GM23338 (cell line): ENCODE results near the gene ZNF512. TPM values are rescaled to one million over a fixed set of nuclear protein-coding genes. Genes with fewer than 3 reads are reported as not detected.

ENCODE experiments used
- ATAC-seq: fragments of 200-7000 bp; cut with Tn5 transposase; 3 replicates; pipeline ENCODE4 v1.9.1; 2020
- DNase-seq: peaks from one replicate; pipeline ENCODE4 v3.0.0-alpha.2; 2015; ENCODE audit warnings: low spot score
- H2AFZ ChIP-seq: fragments of 200-600 bp; sonication (generic); 2 replicates; pipeline ENCODE4 v1.8.0; 2016; ENCODE audit warnings: antibody characterized with exemption, mild to moderate bottlenecking, moderate library complexity
- H3F3A ChIP-seq: fragments of 200-600 bp; sonication (generic); replicated peaks from 2 replicates; pipeline ENCODE4 v1.8.0; 2017; ENCODE audit warnings: antibody characterized with exemption, mixed run types, low read depth
- H3K27ac ChIP-seq: fragments of 200-600 bp; sonication (generic); 2 replicates; pipeline ENCODE4 v1.6.1; 2016; ENCODE audit warnings: low read depth
- H3K27me3 ChIP-seq: fragments of 200-600 bp; sonication (generic); 2 replicates; pipeline ENCODE4 v1.8.0; 2016; ENCODE audit warnings: mild to moderate bottlenecking, mixed run types, moderate library complexity; ENCODE audit not compliant: insufficient read depth
- H3K36me3 ChIP-seq: fragments of 200-600 bp; sonication (generic); 2 replicates; pipeline ENCODE4 v1.8.0; 2016; ENCODE audit warnings: mild to moderate bottlenecking; ENCODE audit not compliant: insufficient read depth
- H3K4me1 ChIP-seq: fragments of 200-600 bp; sonication (generic); 2 replicates; pipeline ENCODE4 v1.8.0; 2016; ENCODE audit warnings: mild to moderate bottlenecking, moderate library complexity; ENCODE audit not compliant: insufficient read depth
- H3K4me2 ChIP-seq: fragments of 200-600 bp; sonication (generic); 2 replicates; pipeline ENCODE4 v1.7.1; 2017; ENCODE audit warnings: mixed run types
- H3K4me3 ChIP-seq: fragments of 200-600 bp; sonication (generic); 2 replicates; pipeline ENCODE4 v1.6.1; 2016; ENCODE audit warnings: mixed run types
- H3K79me2 ChIP-seq: fragments of 200-600 bp; sonication (generic); replicated peaks from 2 replicates; pipeline ENCODE4 v1.8.0; 2017; ENCODE audit warnings: mild to moderate bottlenecking; ENCODE audit not compliant: insufficient read depth
- H3K9me2 ChIP-seq: fragments of 200-600 bp; sonication (generic); 2 replicates; pipeline ENCODE4 v1.8.0; 2017; ENCODE audit not compliant: insufficient read depth
- H4K20me1 ChIP-seq: fragments of 200-600 bp; sonication (generic); replicated peaks from 2 replicates; pipeline ENCODE4 v1.8.0; 2017; ENCODE audit warnings: mild to moderate bottlenecking; ENCODE audit not compliant: insufficient read depth
- H3K27ac Mint-ChIP-seq: 2 replicates; pipeline ENCODE4 v1.8.0; 2020; ENCODE audit warnings: inconsistent platforms, mild to moderate bottlenecking, moderate library complexity, mixed read lengths
- H3K27me3 Mint-ChIP-seq: 3 replicates; pipeline ENCODE4 v1.8.0; 2022; ENCODE audit warnings: low read depth, mild to moderate bottlenecking, moderate library complexity, mixed read lengths, inconsistent platforms; ENCODE audit not compliant: insufficient read depth, poor library complexity
- H3K36me3 Mint-ChIP-seq: 3 replicates; pipeline ENCODE4 v1.8.0; 2021; ENCODE audit warnings: low read depth, mild to moderate bottlenecking, inconsistent platforms, moderate library complexity, mixed read lengths
- H3K4me1 Mint-ChIP-seq: 3 replicates; pipeline ENCODE4 v1.8.0; 2020; ENCODE audit warnings: mild to moderate bottlenecking, inconsistent platforms, mixed read lengths
- H3K4me3 Mint-ChIP-seq: 3 replicates; pipeline ENCODE4 v1.8.0; 2021; ENCODE audit warnings: moderate library complexity, mild to moderate bottlenecking, inconsistent platforms, mixed read lengths
- H3K9me3 Mint-ChIP-seq: 3 replicates; pipeline ENCODE4 v1.8.0; 2020; ENCODE audit warnings: moderate library complexity, mild to moderate bottlenecking, inconsistent platforms, mixed read lengths
- CREB1 ChIP-seq: fragments of 250-450 bp; sonication (Bioruptor Pico); IDR thresholded peaks from 2 replicates; pipeline ENCODE4 v1.5.0; 2020; ENCODE audit warnings: low read depth, mild to moderate bottlenecking, moderate library complexity
- JUNB ChIP-seq: IDR thresholded peaks from one replicate; pipeline ENCODE4 v1.6.1; 2016; ENCODE audit warnings: antibody characterized with exemption; ENCODE audit not compliant: unreplicated experiment
- NANOG ChIP-seq: IDR thresholded peaks from 2 replicates; pipeline ENCODE4 v1.6.1; 2016; ENCODE audit warnings: antibody characterized with exemption, borderline replicate concordance
- POLR2AphosphoS5 ChIP-seq: IDR thresholded peaks from 2 replicates; pipeline ENCODE4 v1.6.1; 2016; ENCODE audit warnings: antibody characterized with exemption, low read depth
- ZNF331 ChIP-seq: fragments of 250-450 bp; sonication (Bioruptor Pico); IDR thresholded peaks from 2 replicates; pipeline ENCODE4 v1.5.0; 2020; ENCODE audit warnings: low read depth, mild to moderate bottlenecking, moderate library complexity
- polyA plus RNA-seq: library from polyadenylated mRNA; unstranded; fragments of >200 nt; fragmentation: Nextera tagmentation; extraction: Ambion mirVana; gene quantifications from 2 replicates; pipeline ENCODE4 v1.2.1, GENCODE V29; 2016
- total RNA-seq: library from RNA; depleted of rRNA; stranded (reverse); fragments of >200 nt; shearing (Covaris generic); gene quantifications from 2 replicates; pipeline ENCODE4 v1.2.3, GENCODE V29; 2014
- TF ChIP-seq, protein P1 (sequence below): IDR thresholded peaks from one replicate; pipeline ENCODE4 v1.6.1; 2018; ENCODE audit warnings: antibody characterized with exemption; ENCODE audit not compliant: unreplicated experiment
- TF ChIP-seq, protein P2 (sequence below): IDR thresholded peaks from 2 replicates; pipeline ENCODE4 v1.6.1; 2016; ENCODE audit warnings: antibody characterized with exemption
- TF ChIP-seq, protein P3 (sequence below), 2 experiments: fragments of 200-600 bp in 1 of 2; sonication (generic) in 1 of 2; conservative IDR thresholded peaks; 2 replicates each; pipeline versions ENCODE4 v1.5.1 to v1.6.1; 2016 to 2017; ENCODE audit warnings: antibody characterized with exemption in 2 of 2, low read depth in 2 of 2, mild to moderate bottlenecking in 2 of 2, moderate library complexity in 1 of 2

The ZNF512 gene
- total and polyA plus RNA-seq, 2 experiments from 2014 or later: 26.0 to 38.4 TPM

DNA sequence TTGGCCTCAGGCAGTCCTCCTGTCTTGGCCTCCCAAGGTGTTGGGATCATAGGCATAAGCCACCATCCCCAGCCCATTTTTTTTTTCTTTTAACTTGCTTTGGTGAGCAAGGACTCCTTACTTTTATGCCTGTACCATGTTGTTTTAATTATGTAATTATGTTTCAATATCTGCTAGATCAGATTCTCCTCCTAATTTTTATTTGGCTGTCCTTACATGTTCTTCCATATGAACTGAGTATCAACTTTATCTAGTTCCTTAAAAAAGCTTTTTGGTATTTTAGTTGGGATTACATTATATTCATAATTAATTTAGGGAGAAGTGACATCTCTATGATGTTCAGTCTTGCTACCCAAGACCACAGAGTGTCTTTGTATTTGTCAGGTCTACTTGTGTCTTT is 62.4 kb downstream of the ZNF512 start (continued):
- TF ChIP-seq, protein P1, sequence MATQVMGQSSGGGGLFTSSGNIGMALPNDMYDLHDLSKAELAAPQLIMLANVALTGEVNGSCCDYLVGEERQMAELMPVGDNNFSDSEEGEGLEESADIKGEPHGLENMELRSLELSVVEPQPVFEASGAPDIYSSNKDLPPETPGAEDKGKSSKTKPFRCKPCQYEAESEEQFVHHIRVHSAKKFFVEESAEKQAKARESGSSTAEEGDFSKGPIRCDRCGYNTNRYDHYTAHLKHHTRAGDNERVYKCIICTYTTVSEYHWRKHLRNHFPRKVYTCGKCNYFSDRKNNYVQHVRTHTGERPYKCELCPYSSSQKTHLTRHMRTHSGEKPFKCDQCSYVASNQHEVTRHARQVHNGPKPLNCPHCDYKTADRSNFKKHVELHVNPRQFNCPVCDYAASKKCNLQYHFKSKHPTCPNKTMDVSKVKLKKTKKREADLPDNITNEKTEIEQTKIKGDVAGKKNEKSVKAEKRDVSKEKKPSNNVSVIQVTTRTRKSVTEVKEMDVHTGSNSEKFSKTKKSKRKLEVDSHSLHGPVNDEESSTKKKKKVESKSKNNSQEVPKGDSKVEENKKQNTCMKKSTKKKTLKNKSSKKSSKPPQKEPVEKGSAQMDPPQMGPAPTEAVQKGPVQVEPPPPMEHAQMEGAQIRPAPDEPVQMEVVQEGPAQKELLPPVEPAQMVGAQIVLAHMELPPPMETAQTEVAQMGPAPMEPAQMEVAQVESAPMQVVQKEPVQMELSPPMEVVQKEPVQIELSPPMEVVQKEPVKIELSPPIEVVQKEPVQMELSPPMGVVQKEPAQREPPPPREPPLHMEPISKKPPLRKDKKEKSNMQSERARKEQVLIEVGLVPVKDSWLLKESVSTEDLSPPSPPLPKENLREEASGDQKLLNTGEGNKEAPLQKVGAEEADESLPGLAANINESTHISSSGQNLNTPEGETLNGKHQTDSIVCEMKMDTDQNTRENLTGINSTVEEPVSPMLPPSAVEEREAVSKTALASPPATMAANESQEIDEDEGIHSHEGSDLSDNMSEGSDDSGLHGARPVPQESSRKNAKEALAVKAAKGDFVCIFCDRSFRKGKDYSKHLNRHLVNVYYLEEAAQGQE: no peak
- TF ChIP-seq CREB1 (CRISPR knock-in tag): no peak
- TF ChIP-seq ZNF331 (CRISPR knock-in tag): no peak

DNA sequence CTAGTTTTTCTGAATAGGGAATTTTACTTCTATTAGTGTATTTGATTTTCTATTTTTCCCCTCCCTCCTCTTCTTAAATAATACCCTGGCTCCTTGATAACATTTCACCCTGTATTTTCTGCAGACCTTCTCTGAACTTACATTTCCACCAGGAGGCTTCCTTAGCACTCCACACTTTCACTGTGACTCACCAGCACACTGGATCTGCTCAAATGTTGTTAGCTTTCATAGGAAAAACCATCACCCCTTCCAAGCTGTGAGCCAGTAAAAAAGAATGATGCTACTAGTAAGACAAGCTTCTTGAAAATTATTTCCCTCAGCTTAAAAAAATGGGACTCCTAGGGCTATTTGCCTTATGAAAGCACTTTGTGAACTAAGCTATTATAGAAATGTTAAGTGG is 64.4 kb downstream of the ZNF512 start:
- no peaks in the 10 kb centered on the region for H3F3A ChIP-seq
- no peaks in the 10 kb centered on the region for H3K27me3 ChIP-seq
- H3K27ac ChIP-seq: no peak overlapping the region
- H3K4me1 Mint-ChIP-seq: no peaks in the 10 kb centered on the region
- no peak overlapping the region for H3K4me3 Mint-ChIP-seq
- H3K4me2 ChIP-seq: no peak overlapping the region
- DNase-seq (no peak), ATAC-seq (no peak)
- H3K79me2 ChIP-seq: no peaks in the 10 kb centered on the region
- no peak overlapping the region for H2AFZ ChIP-seq
- H3K36me3 Mint-ChIP-seq: peaks cover 38% of the 10 kb centered on the region
- H4K20me1 ChIP-seq: 0 out of 2 replicates have a peak, but pooled peaks cover 7% of the 10 kb centered on the region
- no peaks in the 10 kb centered on the region for H3K4me1 ChIP-seq
- H3K9me3 Mint-ChIP-seq: no peaks in the 10 kb centered on the region
- H3K4me3 ChIP-seq: no peak overlapping the region
- no peaks in the 10 kb centered on the region for H3K9me2 ChIP-seq
- peaks cover 40% of the 10 kb centered on the region for H3K36me3 ChIP-seq
- H3K27ac Mint-ChIP-seq: no peak overlapping the region
- peaks cover 2% of the 10 kb centered on the region for H3K27me3 Mint-ChIP-seq
- TF ChIP-seq, protein P1: no peak
- TF ChIP-seq NANOG (no peak), JUNB (no peak), POLR2AphosphoS5 (no peak), CREB1 (CRISPR knock-in tag) (no peak), ZNF331 (CRISPR knock-in tag) (no peak)
- TF ChIP-seq, protein P2, sequence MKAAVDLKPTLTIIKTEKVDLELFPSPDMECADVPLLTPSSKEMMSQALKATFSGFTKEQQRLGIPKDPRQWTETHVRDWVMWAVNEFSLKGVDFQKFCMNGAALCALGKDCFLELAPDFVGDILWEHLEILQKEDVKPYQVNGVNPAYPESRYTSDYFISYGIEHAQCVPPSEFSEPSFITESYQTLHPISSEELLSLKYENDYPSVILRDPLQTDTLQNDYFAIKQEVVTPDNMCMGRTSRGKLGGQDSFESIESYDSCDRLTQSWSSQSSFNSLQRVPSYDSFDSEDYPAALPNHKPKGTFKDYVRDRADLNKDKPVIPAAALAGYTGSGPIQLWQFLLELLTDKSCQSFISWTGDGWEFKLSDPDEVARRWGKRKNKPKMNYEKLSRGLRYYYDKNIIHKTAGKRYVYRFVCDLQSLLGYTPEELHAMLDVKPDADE: no peak
- TF ChIP-seq, protein P3, sequence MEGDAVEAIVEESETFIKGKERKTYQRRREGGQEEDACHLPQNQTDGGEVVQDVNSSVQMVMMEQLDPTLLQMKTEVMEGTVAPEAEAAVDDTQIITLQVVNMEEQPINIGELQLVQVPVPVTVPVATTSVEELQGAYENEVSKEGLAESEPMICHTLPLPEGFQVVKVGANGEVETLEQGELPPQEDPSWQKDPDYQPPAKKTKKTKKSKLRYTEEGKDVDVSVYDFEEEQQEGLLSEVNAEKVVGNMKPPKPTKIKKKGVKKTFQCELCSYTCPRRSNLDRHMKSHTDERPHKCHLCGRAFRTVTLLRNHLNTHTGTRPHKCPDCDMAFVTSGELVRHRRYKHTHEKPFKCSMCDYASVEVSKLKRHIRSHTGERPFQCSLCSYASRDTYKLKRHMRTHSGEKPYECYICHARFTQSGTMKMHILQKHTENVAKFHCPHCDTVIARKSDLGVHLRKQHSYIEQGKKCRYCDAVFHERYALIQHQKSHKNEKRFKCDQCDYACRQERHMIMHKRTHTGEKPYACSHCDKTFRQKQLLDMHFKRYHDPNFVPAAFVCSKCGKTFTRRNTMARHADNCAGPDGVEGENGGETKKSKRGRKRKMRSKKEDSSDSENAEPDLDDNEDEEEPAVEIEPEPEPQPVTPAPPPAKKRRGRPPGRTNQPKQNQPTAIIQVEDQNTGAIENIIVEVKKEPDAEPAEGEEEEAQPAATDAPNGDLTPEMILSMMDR (conservative IDR thresholded peaks at IDR 0.05; ENCODE audit: low read depth in 2 of 2): no peak
